Hematopoietic multipotent progenitor cell treated with erythropoietin and hydrocortisone succinate and interleukin-3 and kit ligand, for 6 days (in vitro differentiated cells): ENCODE data around the gene IL1RAPL2.

ENCODE experiments used
- DNase-seq: peaks from one replicate; pipeline ENCODE4 v3.0.0-alpha.2; 2015

Gene IL1RAPL2

DNA sequence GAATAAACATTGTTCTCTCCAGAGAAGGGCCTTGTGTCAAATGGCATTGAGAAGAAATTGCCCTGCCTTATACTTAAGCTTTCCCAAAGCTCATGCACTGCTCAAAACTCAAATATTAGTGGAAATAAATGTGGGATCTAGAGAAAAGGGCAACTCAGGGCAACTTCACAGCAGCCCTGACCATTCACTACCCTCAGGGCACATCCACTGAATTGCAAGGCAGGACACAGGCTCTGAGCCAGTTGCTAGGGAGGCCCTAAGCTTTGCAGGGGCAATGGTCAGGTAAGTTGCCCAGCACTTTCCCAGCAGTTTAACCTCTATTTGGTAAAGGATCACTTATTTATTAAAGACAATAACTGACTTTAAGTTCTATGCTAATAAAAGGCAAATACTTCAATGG is 909.8 kb downstream of the IL1RAPL2 start:
- DNase-seq = no peak

DNA sequence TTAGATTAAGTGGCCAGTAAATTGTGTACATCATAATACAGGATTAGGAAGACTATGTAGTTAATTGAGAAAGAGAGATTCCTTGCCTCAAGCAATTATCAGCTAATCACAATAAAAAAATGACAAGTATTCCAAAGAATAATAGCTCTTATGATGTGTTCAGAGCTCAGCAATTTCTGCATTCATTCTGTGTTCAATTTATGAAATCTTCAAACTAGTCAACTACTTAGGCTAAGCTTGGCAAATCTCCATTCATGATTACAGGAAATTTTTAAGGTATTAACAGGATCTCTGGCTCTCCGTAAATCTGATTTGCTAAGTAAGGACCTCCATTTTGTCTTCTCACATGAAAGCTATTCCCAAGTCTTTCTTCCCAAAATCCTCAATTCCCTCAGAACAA is 911.4 kb downstream of the IL1RAPL2 start:
- DNase-seq = no peak

DNA sequence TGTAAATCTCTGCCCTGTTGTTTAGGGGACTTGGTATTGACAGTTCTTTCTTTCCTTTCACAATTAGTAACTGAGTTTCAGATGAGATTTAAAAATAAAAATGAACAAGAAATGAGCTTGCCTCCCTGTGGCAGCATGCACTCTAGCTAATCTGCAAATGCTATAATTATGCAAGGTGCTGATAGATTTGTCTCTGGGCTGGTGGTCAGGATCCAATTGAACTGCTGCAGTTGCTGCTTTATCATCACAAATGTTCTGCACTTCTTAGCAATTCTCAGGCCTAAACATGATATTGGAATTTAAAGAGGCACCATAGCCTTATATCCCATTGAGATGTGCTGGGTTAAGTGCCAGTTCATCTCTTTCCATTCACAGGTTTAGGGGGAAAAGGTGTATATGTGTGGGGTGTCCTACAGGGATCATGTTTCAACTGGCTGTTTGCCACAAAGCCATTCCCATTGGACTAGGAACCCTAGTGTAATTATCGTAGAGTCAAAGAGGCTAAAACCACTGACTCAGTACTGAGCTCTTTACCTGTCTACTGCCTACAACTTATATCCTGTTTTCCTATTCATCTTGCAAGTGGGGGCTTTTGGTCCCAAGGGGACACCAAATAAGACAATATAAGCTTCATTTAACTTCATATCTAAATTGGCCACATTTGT is 914.8 kb downstream of the IL1RAPL2 start:
- no peak for DNase-seq

DNA sequence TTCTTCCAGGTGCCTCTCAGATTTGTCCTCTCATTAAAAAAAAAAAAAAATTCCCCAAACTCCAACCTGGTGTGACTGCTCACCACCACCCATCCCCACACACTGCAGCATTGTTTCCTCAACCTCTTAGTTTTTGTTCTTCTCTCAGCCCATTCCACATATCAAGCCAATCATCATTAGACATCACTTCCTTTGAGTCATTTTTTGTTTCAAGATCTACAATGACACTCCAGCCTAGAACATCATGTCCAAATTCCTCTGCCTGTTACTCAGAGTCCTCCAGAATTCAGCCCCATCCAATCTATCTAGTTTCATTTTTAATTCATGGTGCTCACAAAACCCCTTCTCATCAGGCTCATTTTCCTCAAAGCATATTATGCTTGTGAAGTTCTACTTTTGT is 917.0 kb downstream of the IL1RAPL2 start:
- DNase-seq = no peak

DNA sequence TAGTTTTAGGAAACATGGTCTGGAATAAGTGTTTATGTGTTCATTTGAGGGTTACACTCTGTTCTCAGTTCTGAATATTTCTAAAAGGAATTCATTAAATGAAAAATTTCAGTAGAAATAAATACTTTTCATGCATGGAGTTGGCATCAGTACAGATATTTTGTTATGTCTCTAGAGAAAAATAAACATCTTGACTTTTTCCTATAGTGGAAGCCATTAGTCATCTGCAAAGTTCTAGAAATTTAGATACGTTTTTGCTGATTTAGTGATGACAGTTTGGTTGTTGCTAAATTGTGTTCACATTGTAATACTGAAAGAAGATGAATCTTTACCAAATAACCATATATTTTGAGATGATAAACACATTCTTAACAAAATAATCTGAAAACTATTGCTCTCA is 922.7 kb downstream of the IL1RAPL2 start:
- DNase-seq = no peak

DNA sequence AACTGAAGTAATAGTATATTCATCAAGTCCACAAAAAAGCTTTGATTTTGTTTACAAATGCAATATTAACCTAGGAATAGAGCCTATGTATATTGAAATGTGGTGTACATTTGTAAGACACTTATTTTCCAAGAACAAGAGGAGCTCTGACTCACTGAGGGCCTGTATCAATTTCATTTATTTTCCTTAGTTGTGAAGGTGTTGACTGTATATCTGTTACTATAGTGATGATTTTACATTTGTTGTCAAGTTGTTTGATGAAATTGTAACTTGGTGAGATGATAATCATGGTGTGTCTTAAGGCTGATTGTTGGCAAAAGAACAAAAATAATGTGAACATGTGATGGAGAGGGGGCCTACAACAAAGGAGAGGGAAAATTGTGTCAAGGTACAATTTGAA is 929.4 kb downstream of the IL1RAPL2 start:
- no peak for DNase-seq

DNA sequence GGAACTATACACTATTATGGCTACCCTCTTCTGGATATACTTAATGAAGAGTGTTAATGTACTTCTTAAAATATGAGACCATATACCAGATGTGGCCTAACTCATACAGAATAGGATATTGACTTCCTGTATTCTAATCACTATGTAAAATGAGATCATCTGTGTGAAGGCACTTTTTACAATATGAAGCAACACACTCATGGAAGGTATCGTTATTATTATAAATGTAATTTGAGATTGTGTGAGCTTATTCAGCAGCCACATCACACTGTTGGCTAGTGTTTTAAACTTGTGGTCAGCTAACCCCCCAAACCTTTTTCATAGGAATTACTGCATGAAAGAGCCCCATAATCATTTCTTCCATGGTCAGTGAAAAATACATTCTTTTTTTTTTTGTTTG is 936.3 kb downstream of the IL1RAPL2 start:
- DNase-seq = no peak

DNA sequence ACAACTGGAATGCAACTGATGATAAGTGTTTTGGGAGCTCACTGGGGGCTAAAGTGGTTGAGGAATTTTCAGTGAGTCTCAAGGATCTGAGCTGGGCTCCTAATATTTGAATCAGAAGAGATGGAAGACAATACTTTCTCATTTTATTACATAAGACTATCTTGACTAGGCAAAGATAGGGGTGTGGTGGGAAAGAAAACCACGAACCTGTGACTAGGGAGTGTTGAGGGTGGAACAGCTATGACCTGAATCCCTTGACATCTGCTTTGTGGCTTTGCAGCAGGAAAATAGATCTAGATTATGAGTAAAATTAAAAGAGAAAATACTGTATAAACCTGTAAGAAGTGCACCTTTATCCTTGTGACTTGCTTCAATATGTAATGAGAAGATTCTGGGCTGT is 949.6 kb downstream of the IL1RAPL2 start:
- no peak for DNase-seq

DNA sequence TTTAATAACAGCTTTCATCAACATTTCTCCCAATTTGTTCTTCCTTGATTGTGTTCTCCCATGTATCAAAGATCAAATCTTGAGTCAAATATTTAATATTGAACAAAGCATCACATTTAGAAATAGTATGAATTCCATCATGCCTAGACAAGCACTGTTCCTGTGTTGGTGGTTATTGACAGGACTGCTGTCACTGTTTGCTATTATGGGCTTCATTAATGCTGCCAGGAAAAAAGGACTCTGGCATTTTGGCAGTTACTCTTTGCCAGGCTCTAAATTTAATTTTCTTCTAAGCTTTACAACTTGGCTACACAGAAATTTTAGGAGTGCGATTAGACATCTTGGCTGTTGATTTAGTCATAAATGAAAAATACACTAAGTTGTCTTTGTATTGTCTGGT is 960.4 kb downstream of the IL1RAPL2 start:
- no peak for DNase-seq

DNA sequence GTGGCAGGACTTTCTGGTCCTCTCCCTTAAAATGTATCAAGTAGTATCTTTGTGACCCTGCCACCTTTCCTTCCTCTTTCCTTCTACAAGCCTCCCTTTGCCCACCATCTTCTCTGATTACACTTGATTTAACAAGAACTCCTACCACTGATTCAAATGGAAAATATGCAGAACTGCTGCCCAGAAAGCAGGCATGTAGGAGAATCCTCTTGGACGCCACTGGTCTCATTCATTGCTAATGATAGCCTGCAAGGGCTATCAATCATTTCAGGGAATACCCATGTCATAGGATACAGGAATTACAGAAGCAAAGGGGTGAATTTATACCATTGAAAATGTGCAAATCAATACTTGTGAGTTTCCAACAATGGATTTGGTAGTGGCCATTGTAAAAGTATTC is 961.8 kb downstream of the IL1RAPL2 start:
- DNase-seq = no peak

DNA sequence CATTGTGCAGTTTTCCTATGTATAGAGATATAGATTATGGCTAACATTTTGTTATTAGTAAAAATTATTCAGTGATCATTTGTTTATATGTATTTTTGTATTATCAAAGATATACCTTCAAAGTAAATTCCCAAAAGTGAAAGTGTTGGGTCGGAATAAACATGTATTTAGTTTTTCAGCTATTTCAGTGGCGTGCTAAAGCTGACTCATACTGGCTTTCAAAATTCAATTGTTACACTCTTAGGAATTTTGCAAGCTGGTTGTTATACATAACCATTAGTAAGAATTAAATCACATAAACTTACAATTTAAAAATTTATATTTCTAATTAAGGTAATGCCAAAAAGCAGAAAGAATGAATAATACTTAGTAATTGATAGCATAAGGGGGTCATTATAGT is 968.0 kb downstream of the IL1RAPL2 start:
- DNase-seq = no peak

DNA sequence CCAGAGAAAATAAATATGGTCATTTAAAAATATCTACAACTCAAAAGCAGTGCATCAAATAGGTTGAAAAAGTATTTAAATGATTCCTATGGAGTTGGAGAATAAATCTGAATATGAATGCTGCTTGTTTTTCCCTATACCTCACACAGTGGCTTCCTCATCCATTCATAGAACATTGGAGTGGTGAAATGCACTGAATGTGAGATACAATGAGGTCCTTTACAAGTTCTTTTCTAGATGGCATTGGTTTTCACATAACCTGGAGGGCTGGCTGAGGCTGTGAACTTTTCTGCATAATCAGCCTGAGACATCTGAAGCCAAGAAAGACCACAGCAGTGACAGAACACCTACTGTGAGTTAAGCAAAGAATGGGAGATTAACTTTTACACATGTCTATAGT is 977.3 kb downstream of the IL1RAPL2 start:
- no peak for DNase-seq

DNA sequence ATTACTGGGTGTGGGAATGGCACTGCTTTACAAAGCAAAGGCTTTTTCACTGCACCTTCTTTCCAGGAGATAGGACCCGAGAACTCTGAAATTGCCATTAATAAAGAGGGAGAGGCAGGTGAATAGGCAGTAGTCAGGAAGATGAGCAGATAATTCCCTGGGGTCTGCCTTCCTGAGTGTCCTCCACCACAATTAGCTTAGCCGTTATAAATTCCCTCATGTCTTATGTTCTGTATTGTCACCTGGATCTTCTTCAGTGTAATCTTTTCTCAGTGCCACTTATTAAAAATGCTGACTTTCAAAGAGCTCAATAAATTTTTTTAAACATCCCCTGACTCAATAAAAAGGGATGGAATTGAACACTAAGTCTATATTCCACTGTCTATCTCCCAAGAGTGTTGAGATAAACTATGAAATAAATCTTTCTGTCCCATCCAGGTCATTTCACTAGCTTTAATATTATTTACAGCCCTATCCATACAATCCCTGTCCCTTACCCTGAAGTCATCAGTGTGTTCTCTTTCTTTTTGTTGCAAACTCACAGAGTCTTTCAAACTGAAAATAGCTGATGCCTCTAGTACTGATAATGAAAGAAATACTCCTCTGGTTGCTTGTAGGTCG is 984.2 kb downstream of the IL1RAPL2 start:
- no peak for DNase-seq

DNA sequence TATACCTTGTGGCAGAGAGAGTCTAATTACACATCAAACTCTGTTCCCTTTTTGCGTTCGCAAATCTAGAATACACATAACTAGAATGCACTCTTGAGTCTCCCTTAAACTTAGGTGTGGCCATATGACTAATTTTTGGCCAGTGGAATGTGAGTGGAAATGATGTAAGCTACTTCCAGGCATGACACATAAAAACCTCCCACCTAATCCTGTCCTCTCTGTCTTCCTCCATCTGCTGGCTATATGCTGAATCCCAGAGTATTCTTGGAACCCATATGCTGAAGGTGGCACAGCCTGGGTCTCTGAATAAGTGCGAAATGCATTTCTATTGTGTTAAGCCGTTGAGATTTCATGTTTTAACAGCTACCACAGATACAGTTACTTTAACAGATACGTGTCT is 986.4 kb downstream of the IL1RAPL2 start:
- DNase-seq = no peak

DNA sequence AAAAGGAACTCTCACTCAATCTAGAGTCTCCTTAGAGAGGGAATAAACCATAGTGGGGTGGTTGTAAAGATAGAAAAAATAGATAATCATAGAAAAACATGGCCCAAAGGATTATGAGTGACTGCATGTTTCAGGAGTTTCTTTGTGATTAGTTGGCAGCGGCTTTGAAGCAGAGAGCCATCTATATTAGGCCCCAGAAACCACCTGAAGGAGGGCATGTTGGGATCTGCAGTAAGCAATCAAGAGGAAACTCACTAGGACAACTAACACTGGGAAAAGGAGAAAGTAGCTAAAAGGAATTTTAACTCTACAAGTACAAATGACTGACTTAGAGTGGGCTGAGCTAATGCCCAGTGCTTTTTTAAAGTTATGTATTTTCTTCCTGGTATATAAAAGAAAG is 987.1 kb downstream of the IL1RAPL2 start:
- no peak for DNase-seq

DNA sequence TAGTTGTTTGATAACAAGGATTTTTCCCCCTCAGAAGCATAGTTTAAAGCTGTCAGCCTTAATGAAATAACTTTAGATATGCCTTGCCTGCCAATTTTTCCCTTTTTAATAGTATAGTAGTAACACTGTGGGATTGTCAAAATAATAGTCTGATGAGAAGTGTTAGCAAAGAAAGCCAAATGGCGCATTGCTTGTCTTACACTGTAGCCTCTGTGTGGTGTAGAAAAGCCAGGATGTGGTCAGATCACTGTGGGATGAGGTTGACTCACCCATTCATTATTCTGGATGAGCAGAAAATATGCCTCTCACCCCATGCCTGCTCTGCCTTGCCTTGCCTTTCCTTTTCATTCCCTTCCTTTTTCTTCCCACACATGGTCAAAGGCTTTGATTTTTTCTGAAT is 998.5 kb downstream of the IL1RAPL2 start:
- no peak for DNase-seq

DNA sequence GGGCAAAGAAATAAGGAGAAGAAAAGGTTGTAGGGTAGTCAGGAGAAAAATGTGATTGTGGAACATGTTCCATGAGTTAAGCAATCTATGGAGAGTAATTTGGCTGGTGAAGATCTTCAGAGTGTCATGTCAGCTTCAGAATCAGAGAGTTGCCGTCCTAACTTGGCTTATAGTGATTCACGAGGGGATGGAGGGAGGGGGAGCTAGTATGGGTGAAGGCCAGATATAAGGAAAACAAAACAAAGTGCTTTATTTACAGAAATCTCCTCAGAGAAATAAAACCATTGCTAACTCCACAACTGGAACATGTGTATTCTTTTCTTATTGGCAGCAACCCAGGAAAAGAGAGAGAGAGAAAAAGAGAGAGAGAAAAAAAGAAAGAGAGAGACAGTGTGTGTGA is 999.9 kb downstream of the IL1RAPL2 start:
- DNase-seq = no peak

DNA sequence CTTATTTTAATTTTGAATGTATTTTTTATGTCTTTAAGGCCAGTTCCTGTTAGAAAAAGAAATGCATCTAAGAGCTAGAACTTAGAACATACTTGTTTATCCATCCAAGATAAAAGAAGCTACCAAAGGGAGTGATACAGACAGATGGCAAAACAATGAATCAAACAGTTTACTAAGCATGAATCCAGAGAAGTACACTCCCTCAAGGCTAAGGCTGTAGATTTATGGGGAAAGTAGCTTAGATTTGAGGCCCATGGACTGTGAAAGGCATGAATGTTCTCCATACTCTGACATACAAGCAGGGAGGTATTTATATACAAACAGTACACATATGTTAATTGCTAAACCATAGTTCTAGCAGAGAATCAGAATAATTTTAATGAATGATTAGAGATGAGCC is 1001.1 kb downstream of the IL1RAPL2 start:
- DNase-seq = no peak

DNA sequence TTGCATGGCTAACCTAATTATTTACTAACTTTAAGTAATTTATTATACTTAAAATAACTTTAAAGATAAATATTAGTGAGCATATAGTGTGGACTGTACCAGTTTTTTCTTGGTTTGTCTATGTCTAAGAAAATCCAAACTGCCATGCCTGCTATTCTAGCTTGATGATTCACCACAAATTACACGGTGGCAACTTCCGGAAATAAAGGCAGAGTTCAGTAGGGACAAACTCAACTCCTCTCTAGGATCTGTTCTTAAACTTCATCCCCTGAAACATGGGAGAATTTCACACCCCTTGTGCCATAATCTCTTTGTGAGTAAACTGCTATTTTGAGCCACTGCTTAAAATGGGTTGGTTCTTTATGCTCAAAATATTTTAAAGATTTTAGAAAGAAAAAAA is 1042.7 kb downstream of the IL1RAPL2 start:
- no peak for DNase-seq

DNA sequence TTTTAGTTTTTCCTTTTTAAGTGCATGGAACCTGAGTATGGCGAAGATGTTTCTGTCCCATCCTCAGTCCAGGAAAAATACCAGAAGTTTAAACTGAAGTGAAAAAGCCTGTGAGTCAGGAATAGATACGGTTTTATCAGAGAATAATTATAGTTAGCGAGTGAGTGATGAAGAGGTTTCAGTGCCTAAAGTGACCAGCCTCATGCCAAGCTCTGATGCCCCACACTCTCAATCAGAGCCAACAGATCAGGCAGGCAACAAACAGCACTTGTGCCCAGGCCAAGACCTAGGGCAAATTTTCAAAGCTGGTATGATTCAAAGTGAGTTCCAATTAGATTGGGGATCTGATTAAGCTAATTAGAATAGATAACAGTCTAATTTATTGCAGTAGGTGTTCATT is 1043.5 kb downstream of the IL1RAPL2 start:
- no peak for DNase-seq

DNA sequence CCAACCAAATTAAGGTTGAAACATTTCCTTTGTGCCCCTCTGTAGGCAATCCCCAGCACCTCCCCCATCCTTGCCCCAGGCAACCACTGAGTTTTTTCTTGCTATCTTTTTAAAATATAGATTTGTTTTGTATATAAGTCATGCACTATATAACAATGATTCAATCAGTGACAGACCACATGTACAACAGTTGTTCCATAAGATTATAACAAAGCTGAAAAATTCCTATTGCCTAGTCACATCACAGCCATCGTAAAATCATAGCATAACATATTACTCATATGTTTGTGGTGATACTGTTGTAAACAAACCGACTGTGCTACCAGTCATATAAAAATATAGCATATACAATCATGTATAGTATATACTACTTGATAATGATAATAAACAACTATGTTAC is 1044.4 kb downstream of the IL1RAPL2 start:
- DNase-seq = no peak

DNA sequence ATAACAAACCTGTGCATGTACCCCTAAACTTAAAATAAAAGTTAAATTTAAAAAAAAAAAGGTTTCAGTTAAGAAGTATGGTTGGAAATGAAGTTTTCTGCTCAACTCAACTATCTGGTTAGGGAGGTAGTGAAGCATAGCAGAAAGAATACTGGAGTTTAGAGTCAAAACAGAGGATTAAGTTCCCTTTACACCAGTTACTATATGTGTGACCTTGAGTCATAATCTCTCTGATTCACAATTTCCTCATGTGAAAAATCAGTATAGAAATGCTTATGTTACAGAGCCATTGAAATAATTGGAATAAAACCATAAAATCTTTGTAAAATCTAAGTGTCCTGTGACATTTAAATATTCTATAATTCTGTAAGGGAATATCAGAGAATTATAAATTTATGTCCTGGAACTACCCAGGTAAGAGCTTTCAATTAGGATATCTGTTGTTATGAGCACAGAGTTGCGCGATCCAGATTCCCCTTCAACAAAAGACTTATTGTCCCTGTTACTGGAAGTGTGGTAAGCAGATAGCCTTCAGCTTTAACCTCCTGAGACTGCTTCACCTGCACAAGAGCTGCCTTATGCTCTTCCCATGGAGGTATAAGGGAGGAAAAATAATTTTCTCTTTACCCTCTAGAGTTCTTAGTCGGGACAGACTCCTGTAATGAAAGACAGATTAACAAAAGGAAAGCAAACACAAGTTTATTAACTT is 1052.5 kb downstream of the IL1RAPL2 start:
- DNase-seq = no peak

DNA sequence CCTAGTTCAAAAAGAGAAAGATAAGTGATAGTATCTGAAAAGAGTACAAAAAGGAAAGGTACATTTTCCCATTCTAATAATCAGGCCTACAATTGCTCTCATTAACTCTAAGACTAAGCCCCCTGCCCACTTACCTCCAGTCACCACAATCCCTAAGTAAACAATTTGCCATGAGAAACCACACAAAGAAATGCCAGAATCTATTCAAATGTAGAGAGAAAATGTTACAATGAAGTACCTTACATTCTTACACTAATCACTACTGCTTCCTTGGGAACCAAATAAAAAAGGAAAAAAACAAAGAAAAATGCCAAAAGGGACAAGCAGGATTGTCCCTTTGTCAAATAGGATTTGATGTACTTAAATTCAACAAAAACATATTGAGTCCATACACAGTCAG is 1068.2 kb downstream of the IL1RAPL2 start:
- DNase-seq = no peak

DNA sequence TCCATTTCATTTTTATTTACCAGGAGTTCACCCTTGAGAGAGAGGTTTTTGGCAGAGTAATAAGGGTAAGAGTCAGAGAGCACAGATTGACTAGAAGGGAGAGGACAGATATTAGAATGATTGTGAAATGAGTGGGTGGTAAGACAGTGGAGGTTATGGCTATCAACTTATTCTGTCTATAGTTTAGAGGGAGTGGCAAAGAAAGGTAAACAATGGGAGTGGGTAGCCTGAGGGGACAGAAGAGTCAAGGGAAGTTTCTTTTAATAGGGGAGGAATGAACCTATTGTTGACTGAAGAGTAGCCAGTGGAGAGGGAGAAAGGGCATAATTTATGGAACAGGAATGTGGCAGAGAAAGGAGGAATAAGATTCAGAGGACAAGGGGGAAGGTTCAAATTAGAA is 1069.8 kb downstream of the IL1RAPL2 start:
- no peak for DNase-seq

DNA sequence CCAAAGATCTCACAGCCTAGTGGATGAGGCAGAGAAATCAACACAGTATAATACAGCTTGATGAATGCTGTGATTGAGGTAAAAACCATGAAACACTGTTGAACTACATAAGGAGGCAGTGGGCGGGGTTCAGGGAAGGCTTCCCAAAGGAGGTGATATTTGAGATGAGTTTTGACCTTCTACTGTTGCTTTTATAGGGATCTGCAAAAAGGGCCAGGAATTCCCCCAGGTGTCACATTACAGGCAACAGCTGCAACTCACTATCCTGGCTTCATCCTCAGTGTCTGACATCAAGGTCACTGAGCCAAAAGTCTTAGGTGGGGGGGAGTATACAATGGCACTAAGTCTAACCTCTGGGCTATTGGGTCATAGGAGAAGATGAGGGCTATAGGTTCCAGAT is 1070.7 kb downstream of the IL1RAPL2 start:
- DNase-seq = no peak
